ENCODE results near the gene HECTD1.

GRCh38 chr14:31092160-31092708, 115.4 kb downstream of the HECTD1 start:
- TF ChIP-seq CTCF (IDR thresholded peaks at IDR 0.05): no peak
- TF ChIP-seq EZH2phosphoT487 (IDR thresholded peaks at IDR 0.05): no peak

All from neural progenitor cell (in vitro differentiated cells).